Measurements from ENCODE around the gene RAPGEFL1.

DNA sequence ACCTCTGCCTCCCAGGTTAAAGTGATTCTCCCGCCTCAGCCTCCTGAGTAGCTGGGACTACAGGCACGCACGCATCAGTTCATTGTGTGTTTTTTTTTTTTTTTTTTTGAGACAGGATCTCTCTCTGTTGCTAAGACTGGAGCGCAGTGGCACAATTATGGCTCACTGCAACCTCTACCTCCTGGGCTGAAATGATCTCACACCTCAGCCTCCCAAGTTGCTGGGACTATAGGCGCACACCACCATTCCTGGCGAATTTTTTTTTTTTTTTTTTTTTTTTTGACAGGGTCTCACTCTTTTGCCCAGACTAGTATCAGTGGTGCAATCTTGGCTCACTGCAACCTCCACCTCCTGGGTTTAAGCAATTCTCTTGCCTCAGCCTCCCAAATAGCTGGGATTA, 17.8 kb upstream of the RAPGEFL1 start:
- TF ChIP-seq, protein P1, sequence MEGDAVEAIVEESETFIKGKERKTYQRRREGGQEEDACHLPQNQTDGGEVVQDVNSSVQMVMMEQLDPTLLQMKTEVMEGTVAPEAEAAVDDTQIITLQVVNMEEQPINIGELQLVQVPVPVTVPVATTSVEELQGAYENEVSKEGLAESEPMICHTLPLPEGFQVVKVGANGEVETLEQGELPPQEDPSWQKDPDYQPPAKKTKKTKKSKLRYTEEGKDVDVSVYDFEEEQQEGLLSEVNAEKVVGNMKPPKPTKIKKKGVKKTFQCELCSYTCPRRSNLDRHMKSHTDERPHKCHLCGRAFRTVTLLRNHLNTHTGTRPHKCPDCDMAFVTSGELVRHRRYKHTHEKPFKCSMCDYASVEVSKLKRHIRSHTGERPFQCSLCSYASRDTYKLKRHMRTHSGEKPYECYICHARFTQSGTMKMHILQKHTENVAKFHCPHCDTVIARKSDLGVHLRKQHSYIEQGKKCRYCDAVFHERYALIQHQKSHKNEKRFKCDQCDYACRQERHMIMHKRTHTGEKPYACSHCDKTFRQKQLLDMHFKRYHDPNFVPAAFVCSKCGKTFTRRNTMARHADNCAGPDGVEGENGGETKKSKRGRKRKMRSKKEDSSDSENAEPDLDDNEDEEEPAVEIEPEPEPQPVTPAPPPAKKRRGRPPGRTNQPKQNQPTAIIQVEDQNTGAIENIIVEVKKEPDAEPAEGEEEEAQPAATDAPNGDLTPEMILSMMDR (IDR thresholded peaks at IDR 0.05): no peak
- no peak for TF ChIP-seq EZH2phosphoT487 (IDR thresholded peaks at IDR 0.05)

Measured in neural progenitor cell (in vitro differentiated cells).